ENCODE results near the gene DNAJC16. TPM values are rescaled to one million over a fixed set of nuclear protein-coding genes. Genes with fewer than 3 reads are reported as not detected.

The DNAJC16 gene
- total and polyA plus RNA-seq, 2 of the 13 experiments (the other 11 are each of a cell fraction or from before 2014, with no cell fraction given): 11.4 to 15.4 TPM

GRCh38 chr1:15595809-15596617, 69.4 kb downstream of the DNAJC16 start (continued):
- TF ChIP-seq CBX1 (IDR thresholded peaks at IDR 0.05; ENCODE audit: low read depth) (no peak), MAFK (conservative IDR thresholded peaks at IDR 0.05 in 1 of 2, IDR thresholded peaks at IDR 0.05 in 1 of 2; ENCODE audit: low read length in 2 of 2) (peak; percentile 64 to 67), ZNF446 (CRISPR knock-in tag; IDR thresholded peaks at IDR 0.05) (no peak), ARHGAP35 (CRISPR knock-in tag; IDR thresholded peaks at IDR 0.05; ENCODE audit: borderline replicate concordance) (no peak), HMGA1 (CRISPR knock-in tag; conservative IDR thresholded peaks at IDR 0.05) (no peak), REST (IDR thresholded peaks at IDR 0.05; ENCODE audit: borderline replicate concordance in 1 of 2, low read depth in 1 of 2, low read length in 2 of 2) (no peak), TFDP2 (CRISPR knock-in tag; IDR thresholded peaks at IDR 0.05) (no peak), KDM3A (CRISPR knock-in tag; IDR thresholded peaks at IDR 0.05; ENCODE audit: low read depth) (no peak), SP4 (CRISPR knock-in tag; IDR thresholded peaks at IDR 0.05) (no peak), MXI1 (IDR thresholded peaks at IDR 0.05; ENCODE audit: borderline replicate concordance, low read depth, low read length) (no peak), SALL2 (CRISPR knock-in tag; IDR thresholded peaks at IDR 0.05) (no peak), HMGXB3 (CRISPR knock-in tag; IDR thresholded peaks at IDR 0.05; ENCODE audit: borderline replicate concordance) (no peak), ZBTB25 (CRISPR knock-in tag; IDR thresholded peaks at IDR 0.05) (no peak)
- TF ChIP-seq, protein P1, sequence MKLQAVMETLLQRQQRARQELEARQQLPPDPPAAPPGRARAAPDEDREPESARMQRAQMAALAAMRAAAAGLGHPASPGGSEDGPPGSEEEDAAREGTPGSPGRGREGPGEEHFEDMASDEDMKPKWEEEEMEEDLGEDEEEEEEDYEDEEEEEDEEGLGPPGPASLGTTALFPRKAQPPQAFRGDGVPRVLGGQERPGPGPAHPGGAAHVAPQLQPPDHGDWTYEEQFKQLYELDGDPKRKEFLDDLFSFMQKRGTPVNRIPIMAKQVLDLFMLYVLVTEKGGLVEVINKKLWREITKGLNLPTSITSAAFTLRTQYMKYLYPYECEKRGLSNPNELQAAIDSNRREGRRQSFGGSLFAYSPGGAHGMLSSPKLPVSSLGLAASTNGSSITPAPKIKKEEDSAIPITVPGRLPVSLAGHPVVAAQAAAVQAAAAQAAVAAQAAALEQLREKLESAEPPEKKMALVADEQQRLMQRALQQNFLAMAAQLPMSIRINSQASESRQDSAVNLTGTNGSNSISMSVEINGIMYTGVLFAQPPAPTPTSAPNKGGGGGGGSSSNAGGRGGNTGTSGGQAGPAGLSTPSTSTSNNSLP (IDR thresholded peaks at IDR 0.05; ENCODE audit: low read depth, low read length): 0 out of 2 replicates have a peak, but pooled peaks have one; percentile 14
- TF ChIP-seq, protein P2, sequence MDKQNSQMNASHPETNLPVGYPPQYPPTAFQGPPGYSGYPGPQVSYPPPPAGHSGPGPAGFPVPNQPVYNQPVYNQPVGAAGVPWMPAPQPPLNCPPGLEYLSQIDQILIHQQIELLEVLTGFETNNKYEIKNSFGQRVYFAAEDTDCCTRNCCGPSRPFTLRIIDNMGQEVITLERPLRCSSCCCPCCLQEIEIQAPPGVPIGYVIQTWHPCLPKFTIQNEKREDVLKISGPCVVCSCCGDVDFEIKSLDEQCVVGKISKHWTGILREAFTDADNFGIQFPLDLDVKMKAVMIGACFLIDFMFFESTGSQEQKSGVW (CRISPR knock-in tag; IDR thresholded peaks at IDR 0.05; ENCODE audit: borderline replicate concordance): no peak

Data from HepG2 (cell line).